H1 (cell line): Measurements from ENCODE around the gene TP53I11. TPM values are rescaled to one million over a fixed set of nuclear protein-coding genes. Genes with fewer than 3 reads are reported as not detected.

Experiments used
- CTCF ChIA-PET: fragments of 300-600 bp; sonication (Branson Sonifier 250); formaldehyde crosslinking; loops from one replicate; lab custom pipeline; 2021; ENCODE audit not compliant: partially characterized antibody; lab: Charles Lee
- POLR2A ChIA-PET: fragments of 300-600 bp; sonication (Branson Sonifier 250); formaldehyde crosslinking; loops from one replicate; lab custom pipeline; 2021; ENCODE audit warnings: inconsistent platforms; ENCODE audit not compliant: partially characterized antibody; lab: Charles Lee
- DNase-seq, 2 experiments: peaks; one replicate each; pipeline versions ENCODE4 v3.0.0 to v3.0.0-alpha.2; 2010 to 2022; ENCODE audit warnings: low spot score in 2 of 2, low read depth in 1 of 2, mixed read lengths in 1 of 2
- FAIRE-seq: peaks from 2 replicates; lab custom pipeline; 2011; peaks lifted over from hg19 to GRCh38; lab: Jason Lieb, UNC
- H2AFZ ChIP-seq: 2 replicates; pipeline ENCODE4 v1.8.1; 2012; ENCODE audit warnings: low read length, inconsistent platforms
- H2AK5ac ChIP-seq: 2 replicates; pipeline ENCODE4 v1.6.1; 2013; ENCODE audit warnings: low read depth, low read length
- H2BK120ac ChIP-seq: replicated peaks from 2 replicates; pipeline ENCODE3; 2013; ENCODE audit warnings: low read depth, low read length, inconsistent platforms
- H2BK12ac ChIP-seq: 2 replicates; pipeline ENCODE4 v1.6.1; 2013; ENCODE audit warnings: low read depth, low read length
- H2BK15ac ChIP-seq: 2 replicates; pipeline ENCODE4 v1.6.1; 2013; ENCODE audit warnings: low read length
- H2BK20ac ChIP-seq: 2 replicates; pipeline ENCODE4 v1.6.1; 2013; ENCODE audit warnings: low read length
- H2BK5ac ChIP-seq: 2 replicates; pipeline ENCODE4 v1.6.1; 2013; ENCODE audit warnings: low read depth, low read length
- H3K14ac ChIP-seq: 2 replicates; pipeline ENCODE4 v1.6.1; 2013; ENCODE audit warnings: inconsistent platforms; ENCODE audit not compliant: insufficient read length
- H3K18ac ChIP-seq: 2 replicates; pipeline ENCODE4 v1.6.1; 2013; ENCODE audit warnings: low read length; ENCODE audit errors: extremely low read depth
- H3K23ac ChIP-seq: 2 replicates; pipeline ENCODE4 v1.6.1; 2013; ENCODE audit warnings: inconsistent platforms; ENCODE audit not compliant: insufficient read length
- H3K23me2 ChIP-seq: 2 replicates; pipeline ENCODE4 v1.6.1; 2013; ENCODE audit warnings: low read depth, low read length
- H3K27ac ChIP-seq: 2 replicates; pipeline ENCODE4 v1.6.1; 2011; ENCODE audit warnings: low read depth, low read length, inconsistent platforms
- H3K27me3 ChIP-seq, 4 experiments: replicated peaks in 1 of 4; 1 replicate in 1 of 4; 2 replicates in 3 of 4; pipeline versions ENCODE4 v1.6.1 to v1.8.1; 2011 to 2013; ENCODE audit warnings: low read length in 3 of 4, mild to moderate bottlenecking in 3 of 4, inconsistent platforms in 2 of 4, mixed read lengths in 2 of 4, moderate library complexity in 1 of 4; ENCODE audit not compliant: control insufficient read depth in 3 of 4, insufficient read depth in 3 of 4; ENCODE audit errors: extremely low read depth in 1 of 4
- H3K36me3 ChIP-seq, 4 experiments: 2 replicates each; pipeline versions ENCODE4 v1.6.1 to v1.8.1; 2011 to 2013; ENCODE audit warnings: mild to moderate bottlenecking in 4 of 4, low read length in 3 of 4, moderate library complexity in 2 of 4, control low read depth in 1 of 4, inconsistent platforms in 1 of 4; ENCODE audit not compliant: insufficient read depth in 4 of 4, control insufficient read depth in 2 of 4
- H3K4ac ChIP-seq: replicated peaks from 2 replicates; pipeline ENCODE3; 2013; ENCODE audit warnings: low read length, low read depth, mixed read lengths, inconsistent platforms; ENCODE audit not compliant: insufficient read length
- H3K4me1 ChIP-seq, 4 experiments: replicated peaks in 1 of 4; 1 replicate in 1 of 4; 2 replicates in 3 of 4; pipeline versions ENCODE4 v1.6.1 to v1.8.1; 2011 to 2013; ENCODE audit warnings: low read length in 3 of 4, inconsistent platforms in 2 of 4, mixed read lengths in 1 of 4; ENCODE audit not compliant: insufficient read depth in 4 of 4, control insufficient read depth in 3 of 4
- H3K4me2 ChIP-seq, 2 experiments: 2 replicates each; pipeline versions ENCODE4 v1.6.1 to v1.8.1; 2011 to 2013; ENCODE audit warnings: low read depth in 2 of 2, low read length in 2 of 2, control low read depth in 1 of 2, inconsistent platforms in 1 of 2, mild to moderate bottlenecking in 1 of 2; ENCODE audit not compliant: insufficient read depth in 1 of 2
- H3K4me3 ChIP-seq, 4 experiments: fragments of 200-600, 300-600 bp in 1 of 4; sonication (generic), shearing (Covaris generic), sonication (Bioruptor Twin) in 1 of 4; 2 replicates each; pipeline versions ENCODE4 v1.5.1 to v1.8.1; 2011 to 2016; ENCODE audit warnings: low read length in 4 of 4, low read depth in 3 of 4, control low read depth in 2 of 4, inconsistent platforms in 2 of 4, mild to moderate bottlenecking in 2 of 4, mixed read lengths in 1 of 4, moderate library complexity in 1 of 4; ENCODE audit not compliant: insufficient read depth in 2 of 4; ENCODE audit errors: extremely low read depth in 1 of 4
- H3K56ac ChIP-seq: replicated peaks from 2 replicates; pipeline ENCODE3; 2013; ENCODE audit warnings: low read depth, mild to moderate bottlenecking, mixed read lengths, low read length, inconsistent platforms; ENCODE audit not compliant: insufficient read length
- H3K79me1 ChIP-seq: 2 replicates; pipeline ENCODE4 v1.6.1; 2013; ENCODE audit warnings: low read depth, low read length, control low read depth
- H3K79me2 ChIP-seq, 2 experiments: 2 replicates each; pipeline versions ENCODE4 v1.6.1 to v1.8.1; 2012 to 2013; ENCODE audit warnings: low read length in 2 of 2, mild to moderate bottlenecking in 2 of 2, inconsistent platforms in 1 of 2; ENCODE audit not compliant: insufficient read depth in 2 of 2, control insufficient read depth in 1 of 2
- H3K9ac ChIP-seq, 4 experiments: replicated peaks in 1 of 4; 1 replicate in 1 of 4; 2 replicates in 3 of 4; pipeline versions ENCODE4 v1.6.1 to v1.8.1; 2011 to 2013; ENCODE audit warnings: low read depth in 3 of 4, low read length in 3 of 4, control low read depth in 2 of 4, mild to moderate bottlenecking in 2 of 4, moderate library complexity in 2 of 4, inconsistent platforms in 1 of 4; ENCODE audit errors: extremely low read depth in 1 of 4
- H3K9me3 ChIP-seq, 2 experiments: 2 replicates each; pipeline versions ENCODE4 v1.6.1 to v1.8.1; 2012 to 2013; ENCODE audit warnings: mild to moderate bottlenecking in 2 of 2, moderate library complexity in 2 of 2, control low read depth in 1 of 2, inconsistent platforms in 1 of 2, low read depth in 1 of 2, low read length in 1 of 2, mixed read lengths in 1 of 2; ENCODE audit not compliant: insufficient read depth in 2 of 2
- H4K20me1 ChIP-seq, 2 experiments: replicated peaks in 1 of 2; 2 replicates each; pipeline versions ENCODE3 to v1.8.1; 2011 to 2013; ENCODE audit warnings: inconsistent platforms in 2 of 2, low read length in 2 of 2, mild to moderate bottlenecking in 1 of 2; ENCODE audit not compliant: insufficient read depth in 2 of 2, control insufficient read depth in 1 of 2
- H4K5ac ChIP-seq: 2 replicates; pipeline ENCODE4 v1.6.1; 2013; ENCODE audit warnings: low read length, low read depth, mixed read lengths, inconsistent platforms; ENCODE audit not compliant: insufficient read length
- H4K8ac ChIP-seq: 2 replicates; pipeline ENCODE4 v1.8.0; 2013; ENCODE audit warnings: mild to moderate bottlenecking, moderate library complexity, low read length, inconsistent platforms; ENCODE audit not compliant: insufficient read depth; ENCODE audit errors: extremely low read depth
- H4K91ac ChIP-seq: replicated peaks from 2 replicates; pipeline ENCODE3; 2013; ENCODE audit warnings: low read length, mixed read lengths, inconsistent platforms; ENCODE audit not compliant: insufficient read length
- BRCA1 ChIP-seq: IDR thresholded peaks from 2 replicates; pipeline ENCODE4 v1.6.1; 2012; ENCODE audit warnings: low read depth, low read length, improper control_type of control experiment
- POLR2A ChIP-seq, 2 experiments: IDR thresholded peaks; 1 replicate in 1 of 2; 2 replicates in 1 of 2; pipeline ENCODE4 v1.6.1; 2011; ENCODE audit warnings: low read depth in 2 of 2, low read length in 2 of 2, mild to moderate bottlenecking in 2 of 2; ENCODE audit errors: control extremely low read depth in 1 of 2
- SP1 ChIP-seq: IDR thresholded peaks from 2 replicates; pipeline ENCODE4 v1.6.1; 2011; ENCODE audit warnings: low read depth, low read length
- SRF ChIP-seq: IDR thresholded peaks from 2 replicates; pipeline ENCODE4 v1.6.1; 2011; ENCODE audit warnings: mild to moderate bottlenecking, low read depth, low read length, moderate library complexity
- TAF1 ChIP-seq: IDR thresholded peaks from 2 replicates; pipeline ENCODE4 v1.6.1; 2011; ENCODE audit warnings: mild to moderate bottlenecking, low read depth, low read length
- TAF7 ChIP-seq: optimal IDR thresholded peaks from 2 replicates; pipeline ENCODE3; 2011; ENCODE audit warnings: low read depth, mild to moderate bottlenecking, inconsistent platforms, low read length, moderate library complexity, borderline replicate concordance
- WGBS, 2 experiments: shearing (Covaris generic) in 1 of 2; methylation state at CpG; one replicate each; pipeline versions ENCODE4 v1.1.6 to v1.1.7; 2013 to 2015; ENCODE audit warnings: low lambda C conversion rate in 2 of 2, mixed read lengths in 2 of 2, inconsistent platforms in 1 of 2, low coverage in 1 of 2, missing lambda C conversion rate in 1 of 2; ENCODE audit not compliant: insufficient replicate concordance in 2 of 2, insufficient coverage in 1 of 2, insufficient read length in 1 of 2; ENCODE audit errors: extremely low coverage in 1 of 2, missing lambda C conversion rate in 1 of 2; 5-methylcytosine and 5-hydroxymethylcytosine counted together
- polyA plus RNA-seq, 7 experiments: library from polyadenylated mRNA; depleted of rRNA in 3 of 7; stranded (reverse) in 5 of 7; unstranded in 2 of 7; fragments of >200 nt in 5 of 7; fragments of 200-250 nt in 2 of 7; gene quantifications; 1 replicate in 5 of 7; 2 replicates in 1 of 7; 4 replicates in 1 of 7; pipeline versions ENCODE4 v1.2.1 to v1.2.3, GENCODE V29; 2011 to 2013; ENCODE audit warnings: missing spikeins in 2 of 7, mixed read lengths in 2 of 7
- total RNA-seq: library from RNA; stranded (reverse); fragmentation: NEBNext Ultra II Directional; extraction: Animal tissue kit (Norgen Biotek cat#: 25700); gene quantifications from 2 replicates; pipeline ENCODE4 v1.2.1, GENCODE V29; 2021
- TF ChIP-seq, protein P1 (sequence below): IDR thresholded peaks from 2 replicates; pipeline ENCODE4 v1.6.1; 2011; ENCODE audit warnings: low read length, improper control_type of control experiment

Gene TP53I11
- total and polyA plus RNA-seq, 2 of the 8 experiments (the other 6 are each of a cell fraction or from before 2014, with no cell fraction given), result 34.0 to 46.3 TPM

DNA sequence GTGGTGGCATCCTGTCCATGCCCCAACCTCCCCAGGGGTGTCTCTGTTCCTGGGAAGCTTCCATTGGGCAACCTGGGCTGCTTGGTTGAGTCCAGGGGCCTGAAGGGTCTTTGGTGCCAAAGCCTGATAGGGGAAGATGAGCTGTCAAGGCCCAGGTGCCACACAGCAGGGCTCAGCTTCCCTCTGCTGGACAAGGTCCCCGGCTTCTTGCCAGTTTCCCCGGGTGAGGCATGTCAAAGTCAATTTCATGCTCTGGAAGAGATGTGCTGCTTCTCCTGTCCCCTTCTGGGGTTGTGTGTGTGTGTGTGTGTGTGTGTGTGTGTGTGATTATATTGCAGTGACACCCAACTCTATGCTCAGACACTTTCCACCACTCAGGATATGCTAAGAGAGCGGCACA lies 26.9 kb downstream of the TP53I11 start:
- POLR2A ChIA-PET, result no interaction called here
- no peak for FAIRE-seq
- 88% methylated on average over 3 of the region's 3 CpGs; no CpG with 5 or more reads in 1 of the 2 experiments for WGBS, 2 experiments

More for the DNA sequence above, 26.9 kb downstream of the TP53I11 start:
- Histone ChIP-seq H3K23ac (no peak overlapping the region), H3K4me3 (no peak overlapping the region), H3K9me3 (no peaks in the 10 kb centered on the region), H4K8ac (no peak overlapping the region), H3K27ac (no peak overlapping the region), H2AK5ac (no peak overlapping the region), H3K4me2 (no peak overlapping the region), H3K4ac (no peak overlapping the region), H4K91ac (no peak overlapping the region), H3K79me2 (no peaks in the 10 kb centered on the region), H3K23me2 (no peaks in the 10 kb centered on the region), H2BK15ac (no peak overlapping the region), H2BK20ac (no peak overlapping the region), H4K20me1 (no peaks in the 10 kb centered on the region), H3K56ac (no peak overlapping the region), H2AFZ (no peak overlapping the region), H3K9ac (no peak overlapping the region), H2BK5ac (no peak overlapping the region), H3K27me3 (no peaks in the 10 kb centered on the region), H2BK120ac (no peak overlapping the region), H3K14ac (no peak overlapping the region), H3K79me1 (no peaks in the 10 kb centered on the region), H3K36me3 (no peaks in the 10 kb centered on the region), H3K18ac (no peak overlapping the region), H3K4me1 (peaks cover 0 to 11% (median 8%) of the 10 kb centered on the region in 4 experiments; a peak in 6 of 7 replicates), H4K5ac (no peak overlapping the region), H2BK12ac (no peak overlapping the region)
- no peak for DNase-seq
- CTCF ChIA-PET, result interaction anchor here (0.7 to 1.8 kb wide), 9 partner anchors 8 to 466 kb away, joined by 3 to 6 read pairs (median 4); no protein-coding TSS in a partner anchor
- no peak for TF ChIP-seq SP1
- TF ChIP-seq, protein P1, sequence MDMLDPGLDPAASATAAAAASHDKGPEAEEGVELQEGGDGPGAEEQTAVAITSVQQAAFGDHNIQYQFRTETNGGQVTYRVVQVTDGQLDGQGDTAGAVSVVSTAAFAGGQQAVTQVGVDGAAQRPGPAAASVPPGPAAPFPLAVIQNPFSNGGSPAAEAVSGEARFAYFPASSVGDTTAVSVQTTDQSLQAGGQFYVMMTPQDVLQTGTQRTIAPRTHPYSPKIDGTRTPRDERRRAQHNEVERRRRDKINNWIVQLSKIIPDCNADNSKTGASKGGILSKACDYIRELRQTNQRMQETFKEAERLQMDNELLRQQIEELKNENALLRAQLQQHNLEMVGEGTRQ, result no peak
- no peak for TF ChIP-seq BRCA1
- TF ChIP-seq TAF1, result no peak
- no peak for TF ChIP-seq POLR2A (IDR thresholded peaks at IDR 0.05; ENCODE audit: control extremely low read depth in 1 of 2, low read depth in 2 of 2, low read length in 2 of 2)
- TF ChIP-seq TAF7, result no peak
- no peak for TF ChIP-seq SRF
